ENCODE measurements around the gene ZC3HAV1. TPM values are rescaled to one million over a fixed set of nuclear protein-coding genes. Genes with fewer than 3 reads are reported as not detected.
"Not testable (repeated sequence)": the region's sequence is repeated elsewhere in the genome, so short reads cannot be mapped to it uniquely, and the experiment has no call there.

Gene ZC3HAV1
- total and polyA plus RNA-seq, 10 of the 15 experiments (the other 5 are each of a cell fraction or from before 2014, with no cell fraction given): 18.5 to 55.3 (median 44.7) TPM

DNA sequence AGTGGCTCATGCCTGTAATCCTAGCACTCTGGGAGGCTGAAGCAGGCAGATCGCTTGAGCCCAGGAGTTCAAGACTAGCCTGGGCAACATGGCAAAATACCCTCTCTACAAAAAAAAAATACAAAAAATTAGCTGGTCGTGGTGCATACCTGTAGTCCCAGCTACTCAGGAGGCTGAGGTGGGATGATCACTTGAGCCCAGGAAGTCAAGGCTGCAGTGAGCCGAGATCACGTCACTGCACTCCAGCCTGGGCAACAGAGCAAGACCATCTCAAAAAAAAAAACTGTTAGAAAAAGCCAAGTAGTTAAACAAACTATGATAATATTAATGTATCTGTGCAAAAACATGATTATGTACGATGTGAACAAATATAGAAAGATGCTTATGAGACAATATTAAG, 83.7 kb downstream of the ZC3HAV1 start:
- ChIA-PET SMC1A (ENCODE audit: uncharacterized antibody, unreplicated experiment) (interaction anchor here (1.5 kb wide), 2 partner anchors 9 to 11 kb away, joined by 4 read pairs; no protein-coding TSS in a partner anchor), CTCF (interaction anchor here (0.6 to 1.3 kb wide), 3 partner anchors 9 to 400 kb away, joined by 3 to 8 read pairs (median 5); no protein-coding TSS in a partner anchor)
- H4K20me1 ChIP-seq (ENCODE audit: control insufficient read depth, insufficient read depth); ATAC-seq; H3K27ac ChIP-seq (ENCODE audit: control insufficient read depth, insufficient read depth); H3K79me2 ChIP-seq (ENCODE audit: control insufficient read depth, insufficient read depth, low read length); H2AFZ ChIP-seq (ENCODE audit: control insufficient read depth, low read depth, low read length); H3K9me3 ChIP-seq (replicated peaks; ENCODE audit: control insufficient read depth, insufficient read depth, low read length); FAIRE-seq; DNase-seq (ENCODE audit: low read depth, low spot score); intact Hi-C loops (cut with micrococcal nuclease; ENCODE audit: unreplicated experiment); in situ Hi-C loops (cut with MboI); BruUV-seq (replicated peaks); RAD21 ChIA-PET (ENCODE audit: unreplicated experiment); POLR2A ChIA-PET; H3K4me3 ChIP-seq; H3K9ac ChIP-seq (ENCODE audit: control insufficient read depth, insufficient read depth, low read length); H3K4me1 ChIP-seq (ENCODE audit: control insufficient read depth, insufficient read depth, low read length); H3K4me2 ChIP-seq (ENCODE audit: control insufficient read depth, insufficient read depth); H3K27me3 ChIP-seq (replicated peaks in 1 of 2; ENCODE audit: control insufficient read depth in 2 of 2, insufficient read depth in 2 of 2, low read length in 1 of 2): not testable (repeated sequence)
- H3K36me3 ChIP-seq (ENCODE audit: control insufficient read depth in 2 of 2, insufficient read depth in 2 of 2, low read length in 1 of 2): peaks cover 3 to 20% of the 10 kb centered on the region in 2 experiments; a peak in 3 of 4 replicates
- 95% methylated on average over 5 of the region's 5 CpGs for whole genome bisulfite sequencing (ENCODE audit: insufficient coverage, insufficient replicate concordance, low lambda C conversion rate, missing lambda C conversion rate)

DNA sequence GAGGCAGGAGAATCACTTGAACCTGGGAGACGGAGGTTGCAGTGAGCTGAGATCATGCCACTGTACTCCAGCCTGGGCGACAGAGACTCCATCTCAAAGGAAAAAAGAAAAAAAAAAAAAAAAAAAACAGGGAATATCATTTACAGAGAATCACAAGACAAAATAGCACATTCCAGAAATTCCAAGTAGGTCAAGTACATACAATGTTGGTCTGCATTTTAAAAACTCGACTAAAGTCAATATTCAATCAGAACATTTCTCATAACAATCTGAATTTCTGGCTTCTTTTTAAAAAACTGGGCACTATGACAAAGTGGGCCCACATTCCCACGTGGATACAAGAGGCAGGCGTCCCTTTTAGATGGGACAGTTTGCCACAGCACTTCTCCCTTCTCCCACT, 86.4 kb downstream of the ZC3HAV1 start:
- BruUV-seq (replicated peaks): TSS peak; percentile 47
- Histone ChIP-seq H3K4me1 (ENCODE audit: control insufficient read depth, insufficient read depth, low read length) (no peaks in the 10 kb centered on the region), H3K4me3 (no peak overlapping the region), H3K9ac (ENCODE audit: control insufficient read depth, insufficient read depth, low read length) (no peak overlapping the region), H3K27me3 (replicated peaks in 1 of 2; ENCODE audit: control insufficient read depth in 2 of 2, insufficient read depth in 2 of 2, low read length in 1 of 2) (no peaks in the 10 kb centered on the region), H3K27ac (ENCODE audit: control insufficient read depth, insufficient read depth) (no peak overlapping the region), H2AFZ (ENCODE audit: control insufficient read depth, low read depth, low read length) (no peak overlapping the region), H4K20me1 (ENCODE audit: control insufficient read depth, insufficient read depth) (no peaks in the 10 kb centered on the region), H3K36me3 (ENCODE audit: control insufficient read depth in 2 of 2, insufficient read depth in 2 of 2, low read length in 1 of 2) (peaks cover 3 to 17% of the 10 kb centered on the region in 2 experiments; a peak in 3 of 4 replicates), H3K4me2 (ENCODE audit: control insufficient read depth, insufficient read depth) (no peak overlapping the region), H3K9me3 (replicated peaks; ENCODE audit: control insufficient read depth, insufficient read depth, low read length) (no peaks in the 10 kb centered on the region), H3K79me2 (ENCODE audit: control insufficient read depth, insufficient read depth, low read length) (no peaks in the 10 kb centered on the region)
- SMC1A ChIA-PET (ENCODE audit: uncharacterized antibody, unreplicated experiment): interaction anchor here (0.5 to 1.5 kb wide), 2 partner anchors 10 to 38 kb away, joined by 3 to 6 read pairs; no protein-coding TSS in a partner anchor
- FAIRE-seq (no peak), DNase-seq (ENCODE audit: low read depth, low spot score) (no peak), ATAC-seq (no peak)
- POLR2A ChIA-PET: no interaction called here
- in situ Hi-C loops (cut with MboI) (no loop called here), intact Hi-C loops (cut with micrococcal nuclease; ENCODE audit: unreplicated experiment) (no loop called here)
- RAD21 ChIA-PET (ENCODE audit: unreplicated experiment): interaction anchor here (2.2 kb wide), 1 partner anchor 51 kb away, joined by 6 read pairs; no protein-coding TSS in a partner anchor
- CTCF ChIA-PET: interaction anchor here (1.6 to 2.0 kb wide), 2 partner anchors 52 to 137 kb away, joined by 6 to 11 read pairs; no protein-coding TSS in a partner anchor
- 95% methylated on average over 5 of the region's 5 CpGs for WGBS (ENCODE audit: insufficient coverage, insufficient replicate concordance, low lambda C conversion rate, missing lambda C conversion rate)
- no peak for TF ChIP-seq YY1 (IDR thresholded peaks at IDR 0.05; ENCODE audit: low read depth, low read length)
- TF ChIP-seq, protein P1, sequence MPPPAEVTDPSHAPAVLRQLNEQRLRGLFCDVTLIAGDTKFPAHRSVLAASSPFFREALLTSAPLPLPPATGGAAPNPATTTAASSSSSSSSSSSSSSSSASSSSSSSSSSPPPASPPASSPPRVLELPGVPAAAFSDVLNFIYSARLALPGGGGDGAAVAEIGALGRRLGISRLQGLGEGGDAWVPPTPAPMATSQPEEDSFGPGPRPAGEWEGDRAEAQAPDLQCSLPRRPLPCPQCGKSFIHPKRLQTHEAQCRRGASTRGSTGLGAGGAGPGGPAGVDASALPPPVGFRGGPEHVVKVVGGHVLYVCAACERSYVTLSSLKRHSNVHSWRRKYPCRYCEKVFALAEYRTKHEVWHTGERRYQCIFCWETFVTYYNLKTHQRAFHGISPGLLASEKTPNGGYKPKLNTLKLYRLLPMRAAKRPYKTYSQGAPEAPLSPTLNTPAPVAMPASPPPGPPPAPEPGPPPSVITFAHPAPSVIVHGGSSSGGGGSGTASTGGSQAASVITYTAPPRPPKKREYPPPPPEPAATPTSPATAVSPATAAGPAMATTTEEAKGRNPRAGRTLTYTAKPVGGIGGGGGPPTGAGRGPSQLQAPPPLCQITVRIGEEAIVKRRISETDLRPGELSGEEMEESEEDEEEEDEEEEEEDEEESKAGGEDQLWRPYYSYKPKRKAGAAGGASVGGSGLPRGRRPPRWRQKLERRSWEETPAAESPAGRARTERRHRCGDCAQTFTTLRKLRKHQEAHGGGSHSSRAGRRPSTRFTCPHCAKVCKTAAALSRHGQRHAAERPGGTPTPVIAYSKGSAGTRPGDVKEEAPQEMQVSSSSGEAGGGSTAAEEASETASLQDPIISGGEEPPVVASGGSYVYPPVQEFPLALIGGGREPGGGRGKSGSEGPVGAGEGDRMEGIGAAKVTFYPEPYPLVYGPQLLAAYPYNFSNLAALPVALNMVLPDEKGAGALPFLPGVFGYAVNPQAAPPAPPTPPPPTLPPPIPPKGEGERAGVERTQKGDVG (CRISPR knock-in tag; IDR thresholded peaks at IDR 0.05): no peak
- no peak for TF ChIP-seq ZNF384 (IDR thresholded peaks at IDR 0.05; ENCODE audit: borderline replicate concordance, low read depth, low read length)
- no peak for TF ChIP-seq SUZ12 (IDR thresholded peaks at IDR 0.05; ENCODE audit: unreplicated experiment)
- TF ChIP-seq, protein P2, sequence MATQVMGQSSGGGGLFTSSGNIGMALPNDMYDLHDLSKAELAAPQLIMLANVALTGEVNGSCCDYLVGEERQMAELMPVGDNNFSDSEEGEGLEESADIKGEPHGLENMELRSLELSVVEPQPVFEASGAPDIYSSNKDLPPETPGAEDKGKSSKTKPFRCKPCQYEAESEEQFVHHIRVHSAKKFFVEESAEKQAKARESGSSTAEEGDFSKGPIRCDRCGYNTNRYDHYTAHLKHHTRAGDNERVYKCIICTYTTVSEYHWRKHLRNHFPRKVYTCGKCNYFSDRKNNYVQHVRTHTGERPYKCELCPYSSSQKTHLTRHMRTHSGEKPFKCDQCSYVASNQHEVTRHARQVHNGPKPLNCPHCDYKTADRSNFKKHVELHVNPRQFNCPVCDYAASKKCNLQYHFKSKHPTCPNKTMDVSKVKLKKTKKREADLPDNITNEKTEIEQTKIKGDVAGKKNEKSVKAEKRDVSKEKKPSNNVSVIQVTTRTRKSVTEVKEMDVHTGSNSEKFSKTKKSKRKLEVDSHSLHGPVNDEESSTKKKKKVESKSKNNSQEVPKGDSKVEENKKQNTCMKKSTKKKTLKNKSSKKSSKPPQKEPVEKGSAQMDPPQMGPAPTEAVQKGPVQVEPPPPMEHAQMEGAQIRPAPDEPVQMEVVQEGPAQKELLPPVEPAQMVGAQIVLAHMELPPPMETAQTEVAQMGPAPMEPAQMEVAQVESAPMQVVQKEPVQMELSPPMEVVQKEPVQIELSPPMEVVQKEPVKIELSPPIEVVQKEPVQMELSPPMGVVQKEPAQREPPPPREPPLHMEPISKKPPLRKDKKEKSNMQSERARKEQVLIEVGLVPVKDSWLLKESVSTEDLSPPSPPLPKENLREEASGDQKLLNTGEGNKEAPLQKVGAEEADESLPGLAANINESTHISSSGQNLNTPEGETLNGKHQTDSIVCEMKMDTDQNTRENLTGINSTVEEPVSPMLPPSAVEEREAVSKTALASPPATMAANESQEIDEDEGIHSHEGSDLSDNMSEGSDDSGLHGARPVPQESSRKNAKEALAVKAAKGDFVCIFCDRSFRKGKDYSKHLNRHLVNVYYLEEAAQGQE (IDR thresholded peaks at IDR 0.05; ENCODE audit: low read depth, low read length): no peak
- no peak for TF ChIP-seq MEF2B (IDR thresholded peaks at IDR 0.05; ENCODE audit: partially characterized antibody, poor library complexity, severe bottlenecking)

Measured in GM12878 (cell line).